H1 (cell line): Measurements from ENCODE around the gene RGL2. TPM values are rescaled to one million over a fixed set of nuclear protein-coding genes. Genes with fewer than 3 reads are reported as not detected.

Experiments
- CTCF ChIA-PET: fragments of 300-600 bp; sonication (Branson Sonifier 250); formaldehyde crosslinking; loops from one replicate; lab custom pipeline; 2021; ENCODE audit not compliant: partially characterized antibody; lab: Charles Lee
- POLR2A ChIA-PET: fragments of 300-600 bp; sonication (Branson Sonifier 250); formaldehyde crosslinking; loops from one replicate; lab custom pipeline; 2021; ENCODE audit warnings: inconsistent platforms; ENCODE audit not compliant: partially characterized antibody; lab: Charles Lee
- DNase-seq, 2 experiments: peaks; one replicate each; pipeline versions ENCODE4 v3.0.0 to v3.0.0-alpha.2; 2010 to 2022; ENCODE audit warnings: low spot score in 2 of 2, low read depth in 1 of 2, mixed read lengths in 1 of 2
- FAIRE-seq: peaks from 2 replicates; lab custom pipeline; 2011; peaks lifted over from hg19 to GRCh38; lab: Jason Lieb, UNC
- H2AFZ ChIP-seq: 2 replicates; pipeline ENCODE4 v1.8.1; 2012; ENCODE audit warnings: low read length, inconsistent platforms
- H2AK5ac ChIP-seq: 2 replicates; pipeline ENCODE4 v1.6.1; 2013; ENCODE audit warnings: low read depth, low read length
- H2BK120ac ChIP-seq: replicated peaks from 2 replicates; pipeline ENCODE3; 2013; ENCODE audit warnings: low read depth, low read length, inconsistent platforms
- H2BK12ac ChIP-seq: 2 replicates; pipeline ENCODE4 v1.6.1; 2013; ENCODE audit warnings: low read depth, low read length
- H2BK15ac ChIP-seq: 2 replicates; pipeline ENCODE4 v1.6.1; 2013; ENCODE audit warnings: low read length
- H2BK20ac ChIP-seq: 2 replicates; pipeline ENCODE4 v1.6.1; 2013; ENCODE audit warnings: low read length
- H2BK5ac ChIP-seq: 2 replicates; pipeline ENCODE4 v1.6.1; 2013; ENCODE audit warnings: low read depth, low read length
- H3K14ac ChIP-seq: 2 replicates; pipeline ENCODE4 v1.6.1; 2013; ENCODE audit warnings: inconsistent platforms; ENCODE audit not compliant: insufficient read length
- H3K18ac ChIP-seq: 2 replicates; pipeline ENCODE4 v1.6.1; 2013; ENCODE audit warnings: low read length; ENCODE audit errors: extremely low read depth
- H3K23ac ChIP-seq: 2 replicates; pipeline ENCODE4 v1.6.1; 2013; ENCODE audit warnings: inconsistent platforms; ENCODE audit not compliant: insufficient read length
- H3K23me2 ChIP-seq: 2 replicates; pipeline ENCODE4 v1.6.1; 2013; ENCODE audit warnings: low read depth, low read length
- H3K27ac ChIP-seq: 2 replicates; pipeline ENCODE4 v1.6.1; 2011; ENCODE audit warnings: low read depth, low read length, inconsistent platforms
- H3K27me3 ChIP-seq, 4 experiments: replicated peaks in 1 of 4; 1 replicate in 1 of 4; 2 replicates in 3 of 4; pipeline versions ENCODE4 v1.6.1 to v1.8.1; 2011 to 2013; ENCODE audit warnings: low read length in 3 of 4, mild to moderate bottlenecking in 3 of 4, inconsistent platforms in 2 of 4, mixed read lengths in 2 of 4, moderate library complexity in 1 of 4; ENCODE audit not compliant: control insufficient read depth in 3 of 4, insufficient read depth in 3 of 4; ENCODE audit errors: extremely low read depth in 1 of 4
- H3K36me3 ChIP-seq, 4 experiments: 2 replicates each; pipeline versions ENCODE4 v1.6.1 to v1.8.1; 2011 to 2013; ENCODE audit warnings: mild to moderate bottlenecking in 4 of 4, low read length in 3 of 4, moderate library complexity in 2 of 4, control low read depth in 1 of 4, inconsistent platforms in 1 of 4; ENCODE audit not compliant: insufficient read depth in 4 of 4, control insufficient read depth in 2 of 4
- H3K4ac ChIP-seq: replicated peaks from 2 replicates; pipeline ENCODE3; 2013; ENCODE audit warnings: low read length, low read depth, mixed read lengths, inconsistent platforms; ENCODE audit not compliant: insufficient read length
- H3K4me1 ChIP-seq, 4 experiments: replicated peaks in 1 of 4; 1 replicate in 1 of 4; 2 replicates in 3 of 4; pipeline versions ENCODE4 v1.6.1 to v1.8.1; 2011 to 2013; ENCODE audit warnings: low read length in 3 of 4, inconsistent platforms in 2 of 4, mixed read lengths in 1 of 4; ENCODE audit not compliant: insufficient read depth in 4 of 4, control insufficient read depth in 3 of 4
- H3K4me2 ChIP-seq, 2 experiments: 2 replicates each; pipeline versions ENCODE4 v1.6.1 to v1.8.1; 2011 to 2013; ENCODE audit warnings: low read depth in 2 of 2, low read length in 2 of 2, control low read depth in 1 of 2, inconsistent platforms in 1 of 2, mild to moderate bottlenecking in 1 of 2; ENCODE audit not compliant: insufficient read depth in 1 of 2
- H3K4me3 ChIP-seq, 4 experiments: fragments of 200-600, 300-600 bp in 1 of 4; sonication (generic), shearing (Covaris generic), sonication (Bioruptor Twin) in 1 of 4; 2 replicates each; pipeline versions ENCODE4 v1.5.1 to v1.8.1; 2011 to 2016; ENCODE audit warnings: low read length in 4 of 4, low read depth in 3 of 4, control low read depth in 2 of 4, inconsistent platforms in 2 of 4, mild to moderate bottlenecking in 2 of 4, mixed read lengths in 1 of 4, moderate library complexity in 1 of 4; ENCODE audit not compliant: insufficient read depth in 2 of 4; ENCODE audit errors: extremely low read depth in 1 of 4
- H3K56ac ChIP-seq: replicated peaks from 2 replicates; pipeline ENCODE3; 2013; ENCODE audit warnings: low read depth, mild to moderate bottlenecking, mixed read lengths, low read length, inconsistent platforms; ENCODE audit not compliant: insufficient read length
- H3K79me1 ChIP-seq: 2 replicates; pipeline ENCODE4 v1.6.1; 2013; ENCODE audit warnings: low read depth, low read length, control low read depth
- H3K79me2 ChIP-seq, 2 experiments: 2 replicates each; pipeline versions ENCODE4 v1.6.1 to v1.8.1; 2012 to 2013; ENCODE audit warnings: low read length in 2 of 2, mild to moderate bottlenecking in 2 of 2, inconsistent platforms in 1 of 2; ENCODE audit not compliant: insufficient read depth in 2 of 2, control insufficient read depth in 1 of 2
- H3K9ac ChIP-seq, 4 experiments: replicated peaks in 1 of 4; 1 replicate in 1 of 4; 2 replicates in 3 of 4; pipeline versions ENCODE4 v1.6.1 to v1.8.1; 2011 to 2013; ENCODE audit warnings: low read depth in 3 of 4, low read length in 3 of 4, control low read depth in 2 of 4, mild to moderate bottlenecking in 2 of 4, moderate library complexity in 2 of 4, inconsistent platforms in 1 of 4; ENCODE audit errors: extremely low read depth in 1 of 4
- H3K9me3 ChIP-seq, 2 experiments: 2 replicates each; pipeline versions ENCODE4 v1.6.1 to v1.8.1; 2012 to 2013; ENCODE audit warnings: mild to moderate bottlenecking in 2 of 2, moderate library complexity in 2 of 2, control low read depth in 1 of 2, inconsistent platforms in 1 of 2, low read depth in 1 of 2, low read length in 1 of 2, mixed read lengths in 1 of 2; ENCODE audit not compliant: insufficient read depth in 2 of 2
- H4K20me1 ChIP-seq, 2 experiments: replicated peaks in 1 of 2; 2 replicates each; pipeline versions ENCODE3 to v1.8.1; 2011 to 2013; ENCODE audit warnings: inconsistent platforms in 2 of 2, low read length in 2 of 2, mild to moderate bottlenecking in 1 of 2; ENCODE audit not compliant: insufficient read depth in 2 of 2, control insufficient read depth in 1 of 2
- H4K5ac ChIP-seq: 2 replicates; pipeline ENCODE4 v1.6.1; 2013; ENCODE audit warnings: low read length, low read depth, mixed read lengths, inconsistent platforms; ENCODE audit not compliant: insufficient read length
- H4K8ac ChIP-seq: 2 replicates; pipeline ENCODE4 v1.8.0; 2013; ENCODE audit warnings: mild to moderate bottlenecking, moderate library complexity, low read length, inconsistent platforms; ENCODE audit not compliant: insufficient read depth; ENCODE audit errors: extremely low read depth
- H4K91ac ChIP-seq: replicated peaks from 2 replicates; pipeline ENCODE3; 2013; ENCODE audit warnings: low read length, mixed read lengths, inconsistent platforms; ENCODE audit not compliant: insufficient read length
- SIX5 ChIP-seq: IDR thresholded peaks from 2 replicates; pipeline ENCODE4 v1.6.1; 2011; ENCODE audit warnings: mild to moderate bottlenecking, low read depth, low read length
- WGBS, 2 experiments: shearing (Covaris generic) in 1 of 2; methylation state at CpG; one replicate each; pipeline versions ENCODE4 v1.1.6 to v1.1.7; 2013 to 2015; ENCODE audit warnings: low lambda C conversion rate in 2 of 2, mixed read lengths in 2 of 2, inconsistent platforms in 1 of 2, low coverage in 1 of 2, missing lambda C conversion rate in 1 of 2; ENCODE audit not compliant: insufficient replicate concordance in 2 of 2, insufficient coverage in 1 of 2, insufficient read length in 1 of 2; ENCODE audit errors: extremely low coverage in 1 of 2, missing lambda C conversion rate in 1 of 2; 5-methylcytosine and 5-hydroxymethylcytosine counted together
- polyA plus RNA-seq, 7 experiments: library from polyadenylated mRNA; depleted of rRNA in 3 of 7; stranded (reverse) in 5 of 7; unstranded in 2 of 7; fragments of >200 nt in 5 of 7; fragments of 200-250 nt in 2 of 7; gene quantifications; 1 replicate in 5 of 7; 2 replicates in 1 of 7; 4 replicates in 1 of 7; pipeline versions ENCODE4 v1.2.1 to v1.2.3, GENCODE V29; 2011 to 2013; ENCODE audit warnings: missing spikeins in 2 of 7, mixed read lengths in 2 of 7
- total RNA-seq: library from RNA; stranded (reverse); fragmentation: NEBNext Ultra II Directional; extraction: Animal tissue kit (Norgen Biotek cat#: 25700); gene quantifications from 2 replicates; pipeline ENCODE4 v1.2.1, GENCODE V29; 2021

The RGL2 gene
- total and polyA plus RNA-seq, 2 of the 8 experiments (the other 6 are each of a cell fraction or from before 2014, with no cell fraction given) = 58.1 to 80.3 TPM

GRCh38 chr6:33249732-33250630 is 48.8 kb downstream of the RGL2 start:
- H3K27ac ChIP-seq = peak overlapping the region; percentile 44; the same call in 1 of the 2 replicates

More at GRCh38 chr6:33249732-33250630, 48.8 kb downstream of the RGL2 start:
- ChIA-PET POLR2A (interaction anchor here (0.9 to 3.0 kb wide), 20 partner anchors 9 to 282 kb away, joined by 3 to 26 read pairs (median 4); partner anchors contain the start of genes B3GALT4, RING1, RPS18 and VPS52), CTCF (interaction anchor here (0.7 to 7.9 kb wide), 17 partner anchors 10 to 249 kb away, joined by 3 to 107 read pairs (median 8); partner anchors contain the start of genes B3GALT4, HSD17B8 and RING1)
- Histone ChIP-seq H3K36me3 (peaks cover 0 to 2% (median 0%) of the 10 kb centered on the region in 4 experiments; a peak in 1 of 8 replicates), H3K23me2 (peaks cover 9% of the 10 kb centered on the region; the same call in 1 of the 2 replicates), H3K23ac (no peak overlapping the region), H3K18ac (no peak overlapping the region), H4K8ac (no peak overlapping the region), H2AK5ac (no peak overlapping the region), H2AFZ (0 out of 2 replicates have a peak overlapping the region, but pooled peaks have one; percentile 77), H2BK5ac (peak overlapping the region; percentile 5; the same call in 1 of the 2 replicates), H2BK120ac (no peak overlapping the region), H3K56ac (no peak overlapping the region), H3K79me1 (no peaks in the 10 kb centered on the region), H3K27me3 (peaks cover 0 to 21% (median 11%) of the 10 kb centered on the region in 4 experiments; a peak in 6 of 7 replicates), H2BK20ac (no peak overlapping the region), H3K4me3 (peak overlapping the region; percentile 33 to 73 (median 70)), H2BK15ac (no peak overlapping the region), H4K20me1 (no peaks in the 10 kb centered on the region), H2BK12ac (no peak overlapping the region), H3K14ac (no peak overlapping the region), H3K9ac (peak overlapping the region; percentile 40 to 72 (median 57)), H3K4me2 (peak overlapping the region; percentile 63 to 98), H3K79me2 (no peaks in the 10 kb centered on the region), H3K4ac (no peak overlapping the region), H3K4me1 (peaks cover 0 to 10% (median 7%) of the 10 kb centered on the region in 4 experiments; a peak in 4 of 7 replicates), H3K9me3 (no peaks in the 10 kb centered on the region), H4K5ac (no peak overlapping the region), H4K91ac (no peak overlapping the region)
- DNase-seq = no peak
- no peak for TF ChIP-seq SIX5
- no peak for FAIRE-seq
- WGBS, 2 experiments = 33% methylated on average over 15 of the region's 15 CpGs; no CpG with 5 or more reads in 1 of the 2 experiments
